Natural killer cell (primary cell): Measurements from ENCODE around the gene RNF175. TPM values are rescaled to one million over a fixed set of nuclear protein-coding genes. Genes with fewer than 3 reads are reported as not detected.
"Not testable (repeated sequence)": the region's sequence is repeated elsewhere in the genome, so short reads cannot be mapped to it uniquely, and the experiment has no call there.

Experiments
- ATAC-seq, 3 donors: fragments of 150-1000 bp in 2 of 3; fragments of 200-7000 bp in 1 of 3; cut with Tn5 transposase; 1 replicate in 1 of 3; 2 replicates in 2 of 3; pipeline ENCODE4 v1.10.0; 2021; ENCODE audit warnings: mild to moderate bottlenecking in 2 of 3, moderate library complexity in 2 of 3
- DNase-seq, 2 donors: peaks; one replicate each; pipeline versions ENCODE4 v3.0.0 to v3.0.0-alpha.2; 2013 to 2021; ENCODE audit warnings: mixed read lengths in 1 of 2
- H3K27ac ChIP-seq: one replicate; pipeline ENCODE4 v1.5.1; 2013; ENCODE audit warnings: mild to moderate bottlenecking, low read length
- H3K27me3 ChIP-seq: one replicate; pipeline ENCODE4 v1.6.1; 2013; ENCODE audit warnings: low read length; ENCODE audit not compliant: control insufficient read depth, insufficient read depth
- H3K36me3 ChIP-seq: one replicate; pipeline ENCODE4 v1.6.1; 2013; ENCODE audit warnings: low read length; ENCODE audit not compliant: control insufficient read depth, insufficient read depth
- H3K4me1 ChIP-seq: one replicate; pipeline ENCODE4 v1.6.1; 2013; ENCODE audit warnings: low read length; ENCODE audit not compliant: control insufficient read depth, insufficient read depth
- H3K4me3 ChIP-seq: one replicate; pipeline ENCODE4 v1.5.1; 2013; ENCODE audit warnings: low read length
- H3K9me3 ChIP-seq: one replicate; pipeline ENCODE4 v1.6.1; 2013; ENCODE audit warnings: low read length; ENCODE audit not compliant: control insufficient read depth, insufficient read depth
- H3K27ac Mint-ChIP-seq, 2 donors: one replicate each; pipeline ENCODE4 v1.8.0; 2022; ENCODE audit warnings: mild to moderate bottlenecking in 2 of 2, mixed read lengths in 2 of 2, moderate library complexity in 1 of 2
- H3K27me3 Mint-ChIP-seq, 2 donors: one replicate each; pipeline ENCODE4 v1.8.0; 2022; ENCODE audit warnings: low read depth in 2 of 2, mixed read lengths in 2 of 2
- H3K36me3 Mint-ChIP-seq: one replicate; pipeline ENCODE4 v1.8.0; 2022; ENCODE audit warnings: mixed read lengths
- H3K4me1 Mint-ChIP-seq, 2 donors: one replicate each; pipeline ENCODE4 v1.8.0; 2022; ENCODE audit warnings: mixed read lengths in 2 of 2
- H3K4me3 Mint-ChIP-seq: one replicate; pipeline ENCODE4 v1.8.0; 2022; ENCODE audit warnings: mild to moderate bottlenecking, moderate library complexity, mixed read lengths
- H3K9me3 Mint-ChIP-seq, 2 donors: one replicate each; pipeline ENCODE4 v1.8.0; 2022; ENCODE audit warnings: mixed read lengths in 2 of 2
- CTCF ChIP-seq: fragments of 200-600 bp; IDR thresholded peaks from one replicate; pipeline ENCODE4 v1.8.0; 2022; ENCODE audit warnings: antibody characterized with exemption
- WGBS: methylation state at CpG from one replicate; pipeline ENCODE4 v1.1.7; 2013; ENCODE audit warnings: missing lambda C conversion rate; ENCODE audit not compliant: insufficient coverage; 5-methylcytosine and 5-hydroxymethylcytosine counted together
- intact Hi-C: fragments of 100-400 bp; cut with micrococcal nuclease; formaldehyde crosslinking; loops from one replicate; pipeline ENCODE4 v1.14.2; 2022
- total RNA-seq, 4 donors: library from RNA; stranded (reverse); fragments of 120-200 nt in 1 of 4; gene quantifications; one replicate each; pipeline versions ENCODE4 v1.2.3 to v1.2.4, GENCODE V29; 2013 to 2022

Gene RNF175
- total RNA-seq, 3 donors from 2014 or later (not counting 1 experiment from before 2014, with no cell fraction given), result 0.07 TPM; not detected in 2

- Histone ChIP-seq H3K27me3 (no peaks in the 10 kb centered on the region), H3K4me1 (no peaks in the 10 kb centered on the region), H3K27ac (no peak overlapping the region), H3K4me3 (no peak overlapping the region), H3K9me3 (peaks cover 7% of the 10 kb centered on the region), H3K36me3 (no peaks in the 10 kb centered on the region)
- Mint-ChIP-seq H3K27me3 (peaks cover 14 to 63% of the 10 kb centered on the region in 2 donors), H3K27ac (no peak overlapping the region), H3K4me3 (no peak overlapping the region), H3K36me3 (peaks cover 23% of the 10 kb centered on the region), H3K4me1 (no peaks in the 10 kb centered on the region), H3K9me3 (peaks cover 2 to 5% of the 10 kb centered on the region in 2 donors)
- DNase-seq (no peak), ATAC-seq (no peak)
- intact Hi-C loops, result no loop called here
- no peak for TF ChIP-seq CTCF
- no CpG with 5 or more reads among the region's 1 CpG for WGBS
Observed at GRCh38 chr4:153676984-153677383, 82.8 kb downstream of the RNF175 start.

GRCh38 chr4:153676486-153676885, 83.3 kb downstream of the RNF175 start:
- Histone ChIP-seq H3K27me3 (no peaks in the 10 kb centered on the region), H3K36me3 (no peaks in the 10 kb centered on the region), H3K4me1 (no peaks in the 10 kb centered on the region), H3K9me3 (peaks cover 7% of the 10 kb centered on the region), H3K27ac (no peak overlapping the region), H3K4me3 (no peak overlapping the region)
- Mint-ChIP-seq H3K4me1 (no peaks in the 10 kb centered on the region), H3K4me3 (no peak overlapping the region), H3K27ac (no peak overlapping the region), H3K36me3 (peaks cover 23% of the 10 kb centered on the region), H3K9me3 (peaks cover 2 to 5% of the 10 kb centered on the region in 2 donors), H3K27me3 (peaks cover 15 to 63% of the 10 kb centered on the region in 2 donors)
- no peak for TF ChIP-seq CTCF
- WGBS, result 85% methylated on average over 5 of the region's 5 CpGs
- no peak for ATAC-seq
- DNase-seq, result no peak
- intact Hi-C loops, result no loop called here

GRCh38 chr4:153669838-153670237, 90.0 kb downstream of the RNF175 start:
- Histone ChIP-seq H3K27ac (no peak overlapping the region), H3K4me3 (no peak overlapping the region), H3K27me3 (no peaks in the 10 kb centered on the region), H3K9me3 (no peaks in the 10 kb centered on the region), H3K4me1 (no peaks in the 10 kb centered on the region), H3K36me3 (no peaks in the 10 kb centered on the region)
- no peak overlapping the region for H3K27ac Mint-ChIP-seq
- peaks cover 17 to 42% of the 10 kb centered on the region in 2 donors for H3K27me3 Mint-ChIP-seq
- H3K36me3 Mint-ChIP-seq, result peaks cover 6% of the 10 kb centered on the region
- WGBS, result 100% methylated on average over 2 of the region's 3 CpGs
- H3K4me1 Mint-ChIP-seq, result no peaks in the 10 kb centered on the region
- TF ChIP-seq CTCF, result no peak
- no peak overlapping the region for H3K4me3 Mint-ChIP-seq
- intact Hi-C loops, result no loop called here
- no peak for DNase-seq
- ATAC-seq, result no peak
- H3K9me3 Mint-ChIP-seq, result peaks cover 0 to 4% of the 10 kb centered on the region in 2 donors

- no peak for TF ChIP-seq CTCF
- DNase-seq, result no peak
Observed at GRCh38 chr4:153668647-153669046, 91.2 kb downstream of the RNF175 start.

GRCh38 chr4:153666505-153666904, 93.3 kb downstream of the RNF175 start:
- peaks cover 11 to 19% of the 10 kb centered on the region in 2 donors for H3K27me3 Mint-ChIP-seq
- H3K4me3 Mint-ChIP-seq, H3K27ac Mint-ChIP-seq, H3K4me3 ChIP-seq, H3K4me1 Mint-ChIP-seq, H3K9me3 ChIP-seq, H3K4me1 ChIP-seq, H3K36me3 Mint-ChIP-seq, intact Hi-C loops, H3K9me3 Mint-ChIP-seq, H3K27ac ChIP-seq, ATAC-seq, H3K27me3 ChIP-seq, DNase-seq, H3K36me3 ChIP-seq: not testable (repeated sequence)
- WGBS, result 60% methylated on average over 1 of the region's 1 CpG

More at GRCh38 chr4:153668647-153669046, 91.2 kb downstream of the RNF175 start:
- Histone ChIP-seq H3K36me3 (no peaks in the 10 kb centered on the region), H3K9me3 (no peaks in the 10 kb centered on the region), H3K4me3 (no peak overlapping the region), H3K4me1 (no peaks in the 10 kb centered on the region), H3K27me3 (no peaks in the 10 kb centered on the region), H3K27ac (no peak overlapping the region)
- Mint-ChIP-seq H3K27ac (no peak overlapping the region), H3K36me3 (no peaks in the 10 kb centered on the region), H3K27me3 (peaks cover 12 to 30% of the 10 kb centered on the region in 2 donors), H3K4me1 (no peaks in the 10 kb centered on the region), H3K4me3 (no peak overlapping the region), H3K9me3 (no peaks in the 10 kb centered on the region)
- intact Hi-C loops, result no loop called here
- WGBS, result 100% methylated on average over 2 of the region's 2 CpGs
- ATAC-seq, result no peak
